NOMO-1 (cell line): ENCODE data around the gene SOX18.

Source experiments
- DNase-seq, 2 experiments: peaks; one replicate each; lab custom pipeline; 2025; ENCODE audit not compliant: unreplicated experiment in 2 of 2; lab: John Stamatoyannopoulos, UW

SOX18 gene

GRCh38 chr20:64069209-64069613, 19.8 kb upstream of the SOX18 start:
- no peak for DNase-seq

GRCh38 chr20:64068386-64069208, 19.2 kb upstream of the SOX18 start:
- no peak for DNase-seq

- no peak for DNase-seq
These were observed 18.4 kb upstream of the SOX18 start for GRCh38 chr20:64067733-64068307.

GRCh38 chr20:64067005-64067632, 17.7 kb upstream of the SOX18 start:
- no peak for DNase-seq

GRCh38 chr20:64065974-64066343, 16.5 kb upstream of the SOX18 start:
- DNase-seq = peak; percentile 64 to 73

- DNase-seq = no peak
These were observed 15.9 kb upstream of the SOX18 start for GRCh38 chr20:64065062-64065973.

GRCh38 chr20:64064145-64064698, 14.8 kb upstream of the SOX18 start:
- no peak for DNase-seq

- DNase-seq = no peak
These were observed 14.1 kb upstream of the SOX18 start for GRCh38 chr20:64063389-64064144.

GRCh38 chr20:64062596-64063388, 13.4 kb upstream of the SOX18 start, which contains the start of gene TCEA2:
TCEA2 (plus strand) TSS chr20:64063198; CDS start chr20:64063313, 115 bp downstream.
- peak; percentile 91 to 96 for DNase-seq

GRCh38 chr20:64062276-64062595, 12.8 kb upstream of the SOX18 start:
- no peak for DNase-seq

- no peak for DNase-seq
These were observed 9.1 kb upstream of the SOX18 start for GRCh38 chr20:64058536-64058935.

GRCh38 chr20:64057628-64058498, 8.4 kb upstream of the SOX18 start:
- peak; percentile 45 to 59 for DNase-seq

- DNase-seq = no peak
These were observed 7.6 kb upstream of the SOX18 start for GRCh38 chr20:64056889-64057627.

- no peak for DNase-seq
These were observed 7.1 kb upstream of the SOX18 start for GRCh38 chr20:64056639-64056888.

GRCh38 chr20:64055893-64056638, 6.6 kb upstream of the SOX18 start:
- DNase-seq = no peak

GRCh38 chr20:64055396-64055892, 6.0 kb upstream of the SOX18 start:
- no peak for DNase-seq
